22Rv1 (cell line): ENCODE measurements around the gene GLIS1.

Experiments
- CTCF ChIP-seq: fragments of 450-650 bp; IDR thresholded peaks from 2 replicates; pipeline ENCODE4 v1.5.1; 2017; ENCODE audit warnings: mild to moderate bottlenecking
- ZFX ChIP-seq: fragments of 450-650 bp; IDR thresholded peaks from 2 replicates; pipeline ENCODE4 v1.6.1; 2017; ENCODE audit warnings: antibody characterized with exemption, borderline replicate concordance

DNA sequence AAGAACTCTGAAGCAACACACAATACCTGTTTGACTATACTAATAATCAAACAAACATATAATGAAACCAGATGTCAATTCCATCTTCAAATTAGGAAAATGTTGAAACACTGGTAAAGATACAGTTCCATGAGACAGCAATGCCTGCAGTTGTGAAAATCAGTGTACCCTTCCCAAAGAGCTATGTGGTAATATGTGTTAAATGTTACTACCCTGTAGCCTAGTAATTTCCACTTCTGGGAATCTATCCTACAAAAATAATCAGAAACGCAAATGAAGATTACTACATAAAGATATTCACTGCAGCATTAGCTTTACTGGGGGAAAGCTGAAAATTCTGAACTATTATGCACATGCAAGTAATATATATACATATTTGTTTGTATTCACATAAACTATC, 16.9 kb downstream of the GLIS1 start:
- TF ChIP-seq CTCF, result no peak
- no peak for TF ChIP-seq ZFX
